NT2/D1 (cell line): ENCODE data around the gene MEG3.

Experiments
- DNase-seq: peaks from one replicate; pipeline ENCODE4 v3.0.0-alpha.2; 2011; ENCODE audit warnings: low read depth, low spot score
- H3K27me3 ChIP-seq: 2 replicates; pipeline ENCODE4 v1.6.0; 2011; ENCODE audit warnings: mild to moderate bottlenecking; ENCODE audit not compliant: insufficient read length, insufficient read depth
- H3K36me3 ChIP-seq: 2 replicates; pipeline ENCODE4 v1.6.1; 2011; ENCODE audit warnings: mild to moderate bottlenecking, low read length, mixed read lengths; ENCODE audit not compliant: insufficient read depth, insufficient read length
- H3K4me1 ChIP-seq: 2 replicates; pipeline ENCODE4 v1.5.1; 2011; ENCODE audit not compliant: insufficient read depth, insufficient read length
- H3K4me3 ChIP-seq: 2 replicates; pipeline ENCODE4 v1.5.1; 2011; ENCODE audit warnings: low read depth; ENCODE audit not compliant: insufficient read length
- H3K9ac ChIP-seq: 2 replicates; pipeline ENCODE4 v1.6.0; 2011; ENCODE audit warnings: low read depth; ENCODE audit not compliant: insufficient read length
- H3K9me3 ChIP-seq: 2 replicates; pipeline ENCODE4 v1.5.1; 2011; ENCODE audit warnings: mild to moderate bottlenecking, low read length; ENCODE audit not compliant: insufficient read depth
- SUZ12 ChIP-seq: IDR thresholded peaks from 2 replicates; pipeline ENCODE4 v1.6.1; 2011; ENCODE audit not compliant: insufficient read length, insufficient read depth; ENCODE audit errors: extremely low read depth
- YY1 ChIP-seq: IDR thresholded peaks from 2 replicates; pipeline ENCODE4 v1.6.1; 2011; ENCODE audit not compliant: insufficient read length, insufficient read depth
- ZNF274 ChIP-seq: IDR thresholded peaks from 2 replicates; pipeline ENCODE4 v1.6.1; 2011; ENCODE audit warnings: mild to moderate bottlenecking, low read depth, low read length

MEG3 gene

GRCh38 chr14:100872259-100873095 is 46.6 kb downstream of the MEG3 start:
- Histone ChIP-seq H3K4me1 (no peaks in the 10 kb centered on the region), H3K9ac (no peak overlapping the region)

DNA sequence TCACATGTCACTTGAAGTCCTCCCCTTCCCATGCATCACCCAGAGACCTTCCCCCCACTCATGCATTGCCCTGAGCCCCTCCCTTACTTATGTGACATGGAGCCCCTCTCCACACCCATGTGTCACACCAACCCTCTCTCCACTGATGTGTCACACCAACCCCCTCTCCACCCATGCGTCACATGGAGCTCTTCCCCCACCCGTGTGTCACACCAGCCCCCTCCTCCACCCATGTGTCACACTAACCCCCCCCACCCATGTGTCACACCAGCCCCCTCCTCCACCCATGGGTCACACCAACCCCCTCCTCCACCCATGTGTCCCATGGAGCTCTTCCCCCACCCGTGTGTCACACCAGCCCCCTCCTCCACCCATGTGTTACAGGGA is 47.2 kb downstream of the MEG3 start:
- Histone ChIP-seq H3K36me3 (no peaks in the 10 kb centered on the region), H3K4me3 (no peak overlapping the region), H3K4me1 (no peaks in the 10 kb centered on the region), H3K27me3 (no peaks in the 10 kb centered on the region), H3K9ac (no peak overlapping the region), H3K9me3 (no peaks in the 10 kb centered on the region)
- TF ChIP-seq SUZ12: no peak
- no peak for TF ChIP-seq ZNF274
- TF ChIP-seq YY1: no peak
- no peak for DNase-seq

More at GRCh38 chr14:100872259-100873095, 46.6 kb downstream of the MEG3 start:
- H3K36me3 ChIP-seq: no peaks in the 10 kb centered on the region
- H3K4me3 ChIP-seq: no peak overlapping the region
- DNase-seq: no peak
- no peaks in the 10 kb centered on the region for H3K9me3 ChIP-seq
- no peaks in the 10 kb centered on the region for H3K27me3 ChIP-seq
- TF ChIP-seq YY1 (no peak), SUZ12 (no peak), ZNF274 (no peak)

GRCh38 chr14:100874051-100874410 is 48.1 kb downstream of the MEG3 start:
- no peaks in the 10 kb centered on the region for H3K4me1 ChIP-seq
- no peaks in the 10 kb centered on the region for H3K36me3 ChIP-seq
- no peak overlapping the region for H3K4me3 ChIP-seq
- no peak for DNase-seq
- H3K9me3 ChIP-seq: no peaks in the 10 kb centered on the region
- H3K27me3 ChIP-seq: no peaks in the 10 kb centered on the region
- no peak for TF ChIP-seq YY1
- TF ChIP-seq SUZ12: no peak
- TF ChIP-seq ZNF274: no peak
- H3K9ac ChIP-seq: no peak overlapping the region

GRCh38 chr14:100874411-100875091 is 48.6 kb downstream of the MEG3 start:
- Histone ChIP-seq H3K4me3 (no peak overlapping the region), H3K36me3 (no peaks in the 10 kb centered on the region), H3K4me1 (no peaks in the 10 kb centered on the region), H3K9me3 (no peaks in the 10 kb centered on the region), H3K9ac (no peak overlapping the region), H3K27me3 (no peaks in the 10 kb centered on the region)
- TF ChIP-seq ZNF274 (no peak), SUZ12 (no peak), YY1 (no peak)
- DNase-seq: no peak

DNA sequence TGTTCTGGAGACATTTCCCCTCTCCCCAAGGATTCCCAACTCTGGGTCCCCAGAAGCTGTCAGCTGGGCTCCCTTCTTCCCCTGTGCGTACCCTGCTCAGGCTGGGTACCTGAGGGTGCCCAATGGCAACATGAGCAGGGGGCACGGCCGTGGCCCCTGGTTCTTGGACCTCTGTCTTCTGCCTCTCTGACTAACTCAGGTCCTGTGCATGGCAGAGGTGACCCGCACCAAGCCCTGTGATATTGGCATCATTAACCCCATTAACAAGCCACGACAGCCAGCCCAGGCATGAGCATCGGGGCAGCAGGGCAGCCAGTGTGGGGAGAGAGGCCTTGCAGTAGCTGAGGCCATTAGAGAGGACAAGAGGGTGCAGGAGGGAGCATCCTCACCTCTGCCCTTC is 49.2 kb downstream of the MEG3 start:
- DNase-seq: no peak
- H3K9me3 ChIP-seq: no peaks in the 10 kb centered on the region
- H3K36me3 ChIP-seq: no peaks in the 10 kb centered on the region
- TF ChIP-seq ZNF274 (no peak), YY1 (no peak)
- no peak overlapping the region for H3K9ac ChIP-seq
- no peaks in the 10 kb centered on the region for H3K4me1 ChIP-seq
- no peaks in the 10 kb centered on the region for H3K27me3 ChIP-seq
- no peak overlapping the region for H3K4me3 ChIP-seq

- TF ChIP-seq ZNF274: no peak
- TF ChIP-seq SUZ12: no peak
- no peak for TF ChIP-seq YY1
- Histone ChIP-seq H3K27me3 (no peaks in the 10 kb centered on the region), H3K4me3 (no peak overlapping the region), H3K4me1 (no peaks in the 10 kb centered on the region), H3K36me3 (no peaks in the 10 kb centered on the region), H3K9me3 (no peaks in the 10 kb centered on the region), H3K9ac (no peak overlapping the region)
- DNase-seq: no peak
These were observed 50.1 kb downstream of the MEG3 start for GRCh38 chr14:100875861-100876590.
